NCI-H1436 (cell line): ENCODE measurements around the gene ATP1A2.
"Not testable (repeated sequence)": the region's sequence is repeated elsewhere in the genome, so short reads cannot be mapped to it uniquely, and the experiment has no call there.

Source experiments
- DNase-seq: peaks from one replicate; lab custom pipeline; 2025; lab: John Stamatoyannopoulos, UW

The ATP1A2 gene

DNA sequence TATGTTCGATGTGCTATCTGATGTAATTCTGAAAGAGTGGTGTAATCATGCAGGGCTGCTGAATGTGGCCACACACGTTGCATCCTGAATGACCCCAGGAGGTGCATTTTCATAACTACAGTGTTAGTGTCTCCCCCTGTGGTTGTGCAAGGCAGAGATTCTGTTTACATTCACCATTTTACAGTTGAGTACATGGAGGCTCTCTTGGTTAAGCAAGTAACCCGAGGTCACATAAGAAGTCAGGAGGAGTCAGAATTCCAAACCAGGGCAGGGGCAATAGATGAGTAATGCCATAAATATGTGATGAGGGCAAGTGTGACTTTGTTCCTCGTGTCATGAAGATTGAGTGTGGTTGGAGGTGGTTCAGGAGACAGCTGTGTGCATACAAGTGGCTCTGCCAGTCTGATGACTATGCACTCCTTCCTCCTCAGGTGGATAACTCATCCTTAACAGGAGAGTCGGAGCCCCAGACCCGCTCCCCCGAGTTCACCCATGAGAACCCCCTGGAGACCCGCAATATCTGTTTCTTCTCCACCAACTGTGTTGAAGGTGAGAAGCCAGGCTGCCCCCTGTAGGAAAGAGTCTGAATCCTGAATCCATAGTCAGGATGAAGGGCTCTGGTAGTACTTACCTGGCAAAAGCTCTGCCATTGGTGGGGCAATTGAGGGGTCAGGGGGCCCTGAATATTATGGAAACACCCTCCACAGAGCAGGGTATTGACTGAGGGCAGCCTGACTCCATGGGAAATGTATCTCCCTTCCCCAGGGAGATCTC, 9.3 kb downstream of the ATP1A2 start:
- DNase-seq, result no peak

DNA sequence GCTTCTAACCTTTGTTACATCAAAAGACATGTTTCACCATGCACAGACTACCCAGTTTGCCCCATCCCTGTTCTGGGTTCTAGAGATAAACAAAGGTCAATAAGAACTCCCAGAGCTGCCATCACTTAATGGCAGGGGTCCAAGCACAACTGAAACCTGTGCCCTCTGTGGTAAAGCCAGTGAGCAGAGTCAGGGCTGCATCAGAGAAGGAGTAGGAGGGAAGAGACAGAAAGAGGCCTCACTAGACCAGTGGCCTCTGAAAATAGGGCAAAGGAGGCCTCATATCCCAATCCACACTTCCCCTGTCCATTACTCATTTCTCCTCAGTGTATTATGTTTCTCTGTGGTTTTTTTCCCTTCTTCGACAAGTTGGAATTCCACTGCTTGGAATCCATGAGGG, 10.2 kb downstream of the ATP1A2 start:
- no peak for DNase-seq

DNA sequence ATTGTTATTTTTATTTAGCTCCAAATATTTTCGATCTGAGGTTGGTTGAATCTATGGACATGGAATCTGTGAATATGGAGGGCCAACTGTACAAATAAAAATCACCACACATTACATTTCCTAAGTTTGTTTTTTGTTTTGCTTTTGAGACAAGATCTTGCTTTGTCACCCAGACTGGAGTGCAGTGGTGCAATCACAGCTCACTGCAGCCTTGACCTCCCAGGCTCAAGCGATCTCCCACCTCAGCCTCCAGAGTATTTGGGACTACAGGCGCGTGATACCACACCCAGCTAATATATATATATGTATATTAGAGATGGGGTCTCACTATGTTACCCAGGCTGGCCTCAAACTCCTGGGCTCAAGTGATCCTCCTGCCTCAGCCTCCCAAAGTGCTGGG, 10.8 kb downstream of the ATP1A2 start:
- not testable (repeated sequence) for DNase-seq

DNA sequence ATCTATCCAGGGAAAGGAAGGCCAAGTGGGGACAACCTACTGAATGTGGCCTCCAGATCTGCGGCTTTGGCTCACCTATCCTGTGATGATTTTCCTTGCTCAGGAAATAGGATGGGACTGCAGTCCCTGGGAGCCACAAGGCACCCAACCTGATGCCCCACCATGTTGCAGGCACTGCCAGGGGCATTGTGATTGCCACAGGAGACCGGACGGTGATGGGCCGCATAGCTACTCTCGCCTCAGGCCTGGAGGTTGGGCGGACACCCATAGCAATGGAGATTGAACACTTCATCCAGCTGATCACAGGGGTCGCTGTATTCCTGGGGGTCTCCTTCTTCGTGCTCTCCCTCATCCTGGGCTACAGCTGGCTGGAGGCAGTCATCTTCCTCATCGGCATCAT, 11.8 kb downstream of the ATP1A2 start:
- no peak for DNase-seq

DNA sequence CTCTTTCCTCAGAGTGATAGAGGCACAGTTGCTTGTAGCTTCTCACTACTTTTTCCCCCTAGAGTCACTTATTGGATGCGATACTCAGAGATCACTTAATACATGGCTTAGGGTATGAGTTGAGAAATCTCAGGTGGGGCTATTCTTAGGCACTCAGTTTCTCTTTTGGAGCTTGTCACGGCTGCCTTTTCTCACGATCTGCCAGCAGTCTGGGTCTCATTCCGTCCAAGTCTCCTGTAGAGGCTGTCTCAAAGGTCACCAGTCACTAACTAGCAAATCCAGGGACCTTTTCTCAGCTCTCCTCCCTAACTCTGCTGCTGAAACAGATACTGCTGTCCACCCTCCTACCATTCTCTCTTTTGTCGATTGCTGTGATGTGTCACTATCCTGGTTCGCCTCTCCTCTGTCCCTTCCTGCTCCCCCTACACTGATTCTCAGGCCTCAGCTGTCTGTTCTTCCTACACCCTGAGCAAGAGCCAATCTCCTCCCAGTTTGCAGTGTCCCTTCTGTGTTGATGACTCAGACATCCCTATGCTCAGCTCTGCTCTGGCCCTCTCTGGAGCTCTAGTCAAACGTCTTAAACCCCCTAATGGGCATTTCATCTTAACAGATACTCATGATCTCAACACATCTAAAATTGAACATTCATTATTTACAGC, 12.4 kb downstream of the ATP1A2 start:
- DNase-seq, result no peak

DNA sequence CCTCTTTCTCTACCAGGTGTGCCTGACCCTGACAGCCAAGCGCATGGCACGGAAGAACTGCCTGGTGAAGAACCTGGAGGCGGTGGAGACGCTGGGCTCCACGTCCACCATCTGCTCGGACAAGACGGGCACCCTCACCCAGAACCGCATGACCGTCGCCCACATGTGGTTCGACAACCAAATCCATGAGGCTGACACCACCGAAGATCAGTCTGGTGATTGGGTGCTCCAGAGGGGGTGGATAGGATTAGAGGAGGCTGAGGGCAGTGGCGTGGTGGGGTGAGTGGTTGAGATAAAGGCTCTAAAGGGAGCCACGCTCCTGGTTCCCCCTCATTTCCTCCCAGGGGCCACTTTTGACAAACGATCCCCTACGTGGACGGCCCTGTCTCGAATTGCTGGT, 13.1 kb downstream of the ATP1A2 start:
- DNase-seq, result no peak

DNA sequence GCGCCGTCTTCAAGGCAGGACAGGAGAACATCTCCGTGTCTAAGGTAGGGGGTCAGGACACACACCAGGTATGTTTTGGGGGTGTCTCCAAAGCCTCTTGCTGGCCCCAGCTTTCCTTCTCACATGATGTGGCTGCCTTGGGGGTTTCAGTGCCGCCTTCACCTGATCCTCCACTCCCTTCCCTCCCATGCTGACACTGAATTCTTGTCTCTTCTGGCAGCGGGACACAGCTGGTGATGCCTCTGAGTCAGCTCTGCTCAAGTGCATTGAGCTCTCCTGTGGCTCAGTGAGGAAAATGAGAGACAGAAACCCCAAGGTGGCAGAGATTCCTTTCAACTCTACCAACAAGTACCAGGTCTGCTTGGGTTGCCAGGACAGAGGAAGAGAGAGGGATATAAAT, 13.5 kb downstream of the ATP1A2 start:
- DNase-seq, result no peak

DNA sequence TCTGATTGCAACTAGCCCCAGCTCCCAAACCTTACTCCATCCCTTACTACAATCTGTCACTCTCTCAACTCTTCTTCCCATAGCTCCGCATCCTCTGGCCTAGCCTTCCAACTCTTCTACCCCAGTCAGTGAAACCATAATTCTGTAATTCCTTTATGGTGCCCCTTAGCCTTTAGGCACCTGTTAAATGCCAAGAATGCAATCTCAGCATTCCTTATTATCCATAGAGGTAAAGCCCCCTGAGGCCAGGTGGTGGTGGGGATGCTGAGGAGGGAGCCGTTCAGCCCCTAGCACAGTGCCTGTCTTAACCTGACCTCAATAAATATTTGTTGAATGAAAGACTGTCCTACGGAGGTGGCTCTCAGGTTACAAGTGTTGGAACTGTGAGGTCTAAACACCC, 14.0 kb downstream of the ATP1A2 start:
- no peak for DNase-seq

DNA sequence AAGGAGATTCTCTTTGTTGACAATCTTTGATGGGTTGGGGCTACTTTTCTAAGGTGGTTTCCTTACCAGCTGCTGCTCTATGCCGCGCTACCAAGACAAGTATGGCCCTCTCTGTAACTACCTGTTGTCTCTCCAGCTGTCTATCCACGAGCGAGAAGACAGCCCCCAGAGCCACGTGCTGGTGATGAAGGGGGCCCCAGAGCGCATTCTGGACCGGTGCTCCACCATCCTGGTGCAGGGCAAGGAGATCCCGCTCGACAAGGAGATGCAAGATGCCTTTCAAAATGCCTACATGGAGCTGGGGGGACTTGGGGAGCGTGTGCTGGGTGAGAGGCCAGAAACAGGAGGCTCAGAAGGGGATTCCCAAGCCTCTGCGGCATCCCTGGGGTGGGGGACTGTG, 14.4 kb downstream of the ATP1A2 start:
- DNase-seq, result no peak

DNA sequence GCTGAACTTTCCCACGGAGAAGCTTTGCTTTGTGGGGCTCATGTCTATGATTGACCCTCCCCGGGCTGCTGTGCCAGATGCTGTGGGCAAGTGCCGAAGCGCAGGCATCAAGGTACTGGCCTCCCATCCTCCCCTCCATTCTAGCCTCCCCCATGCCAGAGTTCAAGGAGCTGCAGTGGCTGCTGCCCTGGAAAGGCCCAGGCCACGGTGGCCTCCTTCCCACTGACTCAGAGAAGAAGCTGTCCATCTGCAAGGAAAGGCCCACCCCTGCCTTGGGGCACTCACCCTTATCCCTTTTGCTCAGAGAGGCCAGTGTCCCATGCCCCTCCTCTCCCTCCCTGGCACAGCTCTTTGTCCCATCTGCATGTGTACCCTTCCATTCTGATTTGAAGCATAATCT, 14.9 kb downstream of the ATP1A2 start:
- no peak for DNase-seq

DNA sequence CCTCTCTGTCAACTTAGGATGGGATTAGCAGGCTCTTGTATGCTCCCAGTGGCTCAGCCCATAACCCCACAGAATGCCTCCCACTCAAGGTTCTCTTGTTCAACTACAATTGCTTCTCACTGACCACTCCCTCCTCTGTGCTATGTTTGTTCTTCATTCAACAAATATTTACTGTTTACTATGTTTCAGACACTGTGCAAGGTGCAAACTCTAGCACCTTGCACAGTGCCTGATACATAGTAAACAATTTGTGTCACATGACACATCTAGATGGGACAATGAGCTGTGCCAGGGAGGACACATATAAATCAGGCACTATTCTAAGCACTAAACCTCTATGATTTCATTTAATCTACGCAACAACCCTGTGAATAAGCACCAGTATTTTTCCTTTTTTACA, 15.4 kb downstream of the ATP1A2 start:
- no peak for DNase-seq

DNA sequence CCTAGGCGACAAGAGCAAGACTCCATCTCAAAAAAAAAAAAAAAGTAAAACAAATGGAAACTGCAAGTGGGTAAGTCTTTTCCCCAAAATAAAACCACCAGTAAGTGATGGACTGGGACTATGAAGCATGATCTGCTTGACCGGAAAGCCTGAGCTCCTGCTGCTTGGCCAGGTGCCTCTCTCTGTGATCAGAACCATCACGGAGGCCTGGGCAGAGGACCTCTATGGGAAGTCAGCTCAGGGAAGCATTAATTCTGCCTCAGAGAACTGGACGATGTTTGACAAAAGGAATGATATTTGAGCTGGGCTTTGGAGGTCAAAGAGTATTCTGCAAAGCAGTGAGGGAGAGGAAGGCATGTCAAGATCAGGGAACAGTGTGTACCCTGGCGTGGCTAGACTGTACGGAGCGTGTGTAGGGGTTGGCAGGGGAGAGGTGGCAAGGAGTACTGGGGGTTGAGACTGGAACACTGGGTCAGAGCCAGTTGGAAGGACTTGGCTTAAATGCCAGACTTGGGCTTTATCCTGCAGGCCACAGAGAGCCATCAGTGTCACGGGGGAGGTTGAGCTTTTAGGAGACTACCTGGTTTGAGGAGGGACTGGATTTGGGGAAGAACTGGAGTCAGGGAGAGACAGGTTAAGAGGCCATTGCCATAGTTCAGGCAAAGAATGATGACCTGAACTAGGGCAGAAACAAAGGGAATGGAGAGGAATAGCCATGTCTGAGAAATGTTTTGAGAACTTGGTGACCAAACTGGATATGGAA, 16.4 kb downstream of the ATP1A2 start:
- no peak for DNase-seq

DNA sequence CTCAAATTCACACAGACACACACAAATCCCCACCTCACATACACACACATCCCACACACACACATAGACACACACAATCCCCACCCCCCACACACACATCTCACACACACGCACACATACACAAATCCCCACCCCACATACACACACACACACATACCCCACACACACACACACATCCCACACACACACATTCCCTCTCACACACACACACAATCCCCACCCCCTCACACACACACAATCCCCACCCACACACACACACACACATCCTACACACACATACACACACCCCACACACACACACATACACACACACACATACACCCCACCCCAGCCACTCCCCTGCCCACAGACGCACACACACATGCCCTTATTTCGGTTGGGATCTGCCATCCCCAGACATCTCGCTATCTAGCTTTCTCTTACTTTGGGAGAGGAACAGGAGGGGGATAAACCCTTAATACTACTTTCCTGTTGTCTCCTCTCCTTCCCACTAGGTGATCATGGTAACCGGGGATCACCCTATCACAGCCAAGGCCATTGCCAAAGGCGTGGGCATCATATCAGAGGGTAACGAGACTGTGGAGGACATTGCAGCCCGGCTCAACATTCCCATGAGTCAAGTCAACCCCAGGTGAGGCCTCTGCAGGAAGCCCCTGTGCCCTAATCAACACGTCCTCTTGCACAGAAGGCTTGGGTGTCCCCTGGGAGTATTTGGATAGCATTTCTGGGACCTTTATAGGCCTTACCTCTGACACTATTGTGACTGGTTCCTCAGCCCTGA, 18.6 kb downstream of the ATP1A2 start:
- DNase-seq, result no peak

DNA sequence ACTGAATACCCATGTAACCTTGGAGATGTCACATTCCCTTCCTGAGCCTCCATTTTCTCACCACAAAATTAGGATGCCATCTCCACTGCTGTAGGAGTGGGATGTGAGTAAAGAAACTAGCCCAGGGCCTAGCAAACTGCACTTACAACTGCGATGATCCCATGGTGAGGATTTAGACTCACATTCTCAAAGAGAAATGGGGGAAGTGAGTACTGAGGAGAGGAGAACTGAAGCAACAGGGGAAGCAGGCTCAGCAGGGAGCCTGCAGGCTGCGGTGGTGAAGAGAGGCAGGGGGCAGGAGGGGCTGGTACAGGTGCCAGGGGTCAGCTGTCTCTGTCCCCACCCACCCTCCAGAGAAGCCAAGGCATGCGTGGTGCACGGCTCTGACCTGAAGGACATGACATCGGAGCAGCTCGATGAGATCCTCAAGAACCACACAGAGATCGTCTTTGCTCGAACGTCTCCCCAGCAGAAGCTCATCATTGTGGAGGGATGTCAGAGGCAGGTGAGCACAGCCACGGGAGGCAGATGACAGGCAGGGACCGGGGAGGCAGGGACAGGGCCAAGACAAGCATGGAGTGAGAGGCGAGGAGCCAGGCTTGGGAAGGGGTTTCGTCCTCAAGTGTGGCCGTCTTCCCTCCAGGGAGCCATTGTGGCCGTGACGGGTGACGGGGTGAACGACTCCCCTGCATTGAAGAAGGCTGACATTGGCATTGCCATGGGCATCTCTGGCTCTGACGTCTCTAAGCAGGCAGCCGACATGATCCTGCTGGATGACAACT, 19.4 kb downstream of the ATP1A2 start:
- no peak for DNase-seq

DNA sequence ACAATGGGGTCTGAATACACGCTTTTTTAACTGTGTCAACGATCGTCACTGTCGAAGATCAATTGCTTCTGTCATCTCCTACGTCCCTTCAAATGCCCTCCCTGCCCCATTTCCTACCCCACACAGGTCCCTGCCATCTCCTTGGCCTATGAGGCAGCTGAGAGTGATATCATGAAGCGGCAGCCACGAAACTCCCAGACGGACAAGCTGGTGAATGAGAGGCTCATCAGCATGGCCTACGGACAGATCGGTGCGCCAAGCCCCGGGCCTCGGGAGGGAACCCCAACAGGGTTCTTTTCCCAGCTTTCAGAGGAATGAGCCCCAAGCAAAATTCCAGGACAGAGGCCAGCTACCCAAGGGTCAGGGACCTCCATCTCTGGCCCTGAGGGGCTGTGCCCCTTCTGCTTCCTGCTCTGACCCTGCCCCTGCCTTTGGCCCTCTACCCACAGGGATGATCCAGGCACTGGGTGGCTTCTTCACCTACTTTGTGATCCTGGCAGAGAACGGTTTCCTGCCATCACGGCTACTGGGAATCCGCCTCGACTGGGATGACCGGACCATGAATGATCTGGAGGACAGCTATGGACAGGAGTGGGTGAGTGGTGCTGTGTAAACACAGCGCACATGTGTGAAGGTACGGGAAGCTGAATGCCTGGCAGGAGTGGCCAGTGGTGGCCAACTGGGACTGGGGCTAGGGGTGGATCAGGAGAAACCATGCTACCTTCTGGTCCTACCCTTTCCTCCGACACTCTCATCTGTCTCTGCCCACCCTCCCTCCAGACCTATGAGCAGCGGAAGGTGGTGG, 20.8 kb downstream of the ATP1A2 start:
- DNase-seq, result no peak

DNA sequence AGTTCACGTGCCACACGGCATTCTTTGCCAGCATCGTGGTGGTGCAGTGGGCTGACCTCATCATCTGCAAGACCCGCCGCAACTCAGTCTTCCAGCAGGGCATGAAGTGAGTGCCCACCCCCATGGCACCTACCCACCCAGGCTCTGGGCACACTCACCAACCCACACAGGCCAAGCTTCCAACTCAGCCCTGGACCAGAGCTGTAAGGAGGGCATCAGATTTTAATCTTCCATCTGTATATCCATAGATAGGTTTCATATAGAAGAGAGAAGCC, 21.3 kb downstream of the ATP1A2 start:
- no peak for DNase-seq

DNA sequence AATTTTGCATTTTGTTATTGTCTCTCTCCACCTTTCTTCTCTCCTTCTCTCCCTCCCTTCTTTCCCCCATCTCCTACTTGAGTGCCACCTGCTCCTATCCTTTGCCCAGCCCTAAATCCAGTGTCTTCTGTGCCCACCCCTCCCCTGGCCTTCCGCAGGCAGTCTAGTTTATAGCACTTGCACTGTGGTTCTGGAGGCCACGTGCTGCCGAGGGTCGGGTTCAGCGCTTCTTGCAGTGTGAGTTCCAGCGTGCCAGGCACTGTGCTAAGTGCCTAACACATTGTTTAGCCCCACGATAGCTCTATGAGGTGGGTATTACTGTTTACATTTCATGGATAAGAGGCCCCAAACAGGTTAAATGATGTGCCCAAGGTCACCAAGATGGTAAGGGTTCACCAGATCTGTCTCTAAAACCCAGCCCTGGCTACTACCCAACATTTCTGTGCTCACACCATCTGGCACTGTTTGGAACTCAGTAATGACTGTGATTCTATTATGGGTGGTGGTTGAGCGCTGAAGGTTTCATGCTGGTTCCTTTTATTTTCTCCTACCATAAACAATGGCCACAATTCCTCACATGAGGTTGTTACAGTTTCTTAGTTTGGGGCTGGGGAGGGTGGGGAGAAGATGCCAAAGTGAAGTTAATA, 21.8 kb downstream of the ATP1A2 start:
- DNase-seq, result no peak

DNA sequence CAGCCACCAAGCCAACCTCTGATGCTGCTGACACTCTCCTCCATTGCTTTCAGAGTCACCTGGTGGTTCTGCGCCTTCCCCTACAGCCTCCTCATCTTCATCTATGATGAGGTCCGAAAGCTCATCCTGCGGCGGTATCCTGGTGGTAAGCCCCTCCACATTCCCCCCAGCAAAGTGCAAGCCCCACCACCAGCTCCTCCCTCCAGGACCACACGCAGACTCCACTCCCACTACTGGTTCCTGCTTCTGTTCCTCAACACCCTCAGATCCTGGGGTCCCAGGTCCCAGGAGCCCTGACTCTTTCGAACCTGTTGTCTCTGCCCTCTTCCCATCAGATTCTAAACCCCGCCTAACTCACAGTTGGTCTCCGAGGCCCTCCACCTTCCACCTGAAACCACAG, 24.3 kb downstream of the ATP1A2 start:
- DNase-seq, result no peak

DNA sequence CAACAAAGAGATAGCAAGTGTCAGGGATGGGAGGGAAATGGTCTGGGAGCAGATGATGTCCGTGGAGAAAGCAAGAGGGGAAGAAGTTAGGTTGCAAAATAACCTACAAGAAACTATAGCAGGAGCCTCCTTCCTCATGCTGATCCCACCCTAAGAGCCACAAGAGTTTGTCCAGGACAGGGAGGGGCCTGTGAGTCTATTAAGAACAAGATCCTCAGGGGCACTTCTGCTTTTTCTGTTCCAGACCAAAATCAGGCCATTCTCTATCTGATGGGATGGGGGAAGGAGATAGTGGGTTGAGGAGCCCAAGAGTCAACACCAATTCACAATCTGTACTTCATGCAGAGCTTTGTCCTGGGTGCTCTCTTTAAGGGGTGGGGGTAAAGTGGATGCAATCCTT, 28.1 kb downstream of the ATP1A2 start:
- DNase-seq, result no peak

DNA sequence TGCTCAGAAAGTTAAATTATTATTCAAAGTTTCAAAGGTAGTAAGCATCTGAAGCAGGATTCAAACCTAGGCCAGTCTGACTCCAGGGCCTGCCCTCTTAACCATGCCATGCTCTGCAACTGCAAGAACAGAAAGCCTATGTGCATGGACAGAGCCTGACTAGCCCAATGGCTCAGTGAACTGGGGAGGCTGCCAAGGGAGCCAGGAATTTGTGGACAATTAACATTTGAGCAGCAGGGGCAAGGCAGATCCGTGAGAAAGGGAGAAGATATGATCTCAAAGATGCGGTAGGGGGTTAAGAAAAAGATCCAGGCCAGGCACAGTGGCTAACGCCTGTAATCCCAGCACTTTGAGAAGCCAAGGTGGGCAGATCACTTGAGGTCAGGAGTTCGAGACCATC, 29.4 kb downstream of the ATP1A2 start:
- no peak for DNase-seq

DNA sequence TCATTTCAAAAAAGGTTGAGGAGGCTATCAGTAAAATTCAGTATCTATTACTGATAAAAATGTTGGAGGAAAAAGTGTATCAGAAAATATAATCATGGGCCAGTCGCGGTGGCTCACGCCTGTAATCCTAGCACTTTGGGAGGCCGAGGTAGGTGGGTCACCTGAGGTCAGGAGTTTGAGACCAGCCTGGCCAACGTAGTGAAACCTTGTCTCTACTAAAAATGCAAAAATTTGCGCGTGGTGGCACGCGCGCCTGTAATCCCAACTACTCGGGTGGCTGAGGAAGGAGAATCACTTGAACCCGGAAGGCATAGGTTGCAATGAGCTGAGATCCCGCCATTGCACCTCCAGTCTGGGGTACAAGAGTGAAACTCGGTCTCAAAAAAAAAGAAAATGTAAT, 30.5 kb downstream of the ATP1A2 start:
- no peak for DNase-seq
